Fibroblast of lung (primary cell): ENCODE data around the gene CCR5. TPM values are rescaled to one million over a fixed set of nuclear protein-coding genes. Genes with fewer than 3 reads are reported as not detected.

ENCODE experiments used
- DNase-seq, 2 donors: peaks; one replicate each; pipeline versions ENCODE4 v3.0.0 to v3.0.0-alpha.2; 2010; ENCODE audit warnings: low read depth in 2 of 2
- H2AFZ ChIP-seq: 2 replicates; pipeline ENCODE4 v1.5.1; 2012; ENCODE audit warnings: low read length, control low read depth, inconsistent platforms
- H3K27ac ChIP-seq: 2 replicates; pipeline ENCODE4 v1.5.1; 2011; ENCODE audit warnings: low read length, control low read depth; ENCODE audit not compliant: insufficient read depth
- H3K27me3 ChIP-seq: 2 replicates; pipeline ENCODE4 v1.5.1; 2011; ENCODE audit warnings: mild to moderate bottlenecking, low read length; ENCODE audit not compliant: control insufficient read depth, insufficient read depth
- H3K36me3 ChIP-seq: 2 replicates; pipeline ENCODE4 v1.5.1; 2011; ENCODE audit warnings: low read length; ENCODE audit not compliant: control insufficient read depth, insufficient read depth
- H3K4me1 ChIP-seq: 2 replicates; pipeline ENCODE4 v1.5.1; 2011; ENCODE audit warnings: low read length; ENCODE audit not compliant: control insufficient read depth, insufficient read depth; ENCODE audit errors: extremely low read depth
- H3K4me2 ChIP-seq: 2 replicates; pipeline ENCODE4 v1.5.1; 2011; ENCODE audit warnings: low read length, control low read depth; ENCODE audit not compliant: insufficient read depth; ENCODE audit errors: extremely low read depth
- H3K4me3 ChIP-seq, 4 experiments: fragments of 200-600 bp in 1 of 4; sonication (generic) in 1 of 4; replicated peaks in 1 of 4; 2 replicates each; pipeline ENCODE4 v1.5.1; 2011 to 2016; ENCODE audit warnings: low read length in 4 of 4, low read depth in 3 of 4, mild to moderate bottlenecking in 3 of 4, control low read depth in 2 of 4, inconsistent platforms in 1 of 4, mixed read lengths in 1 of 4; ENCODE audit not compliant: insufficient read depth in 1 of 4; ENCODE audit errors: control extremely low read depth in 1 of 4
- H3K79me2 ChIP-seq: 2 replicates; pipeline ENCODE4 v1.5.1; 2012; ENCODE audit warnings: mild to moderate bottlenecking, low read length, inconsistent platforms; ENCODE audit not compliant: control insufficient read depth, insufficient read depth
- H3K9ac ChIP-seq: 2 replicates; pipeline ENCODE4 v1.5.1; 2011; ENCODE audit warnings: mild to moderate bottlenecking, low read length, control low read depth; ENCODE audit not compliant: insufficient read depth
- H3K9me3 ChIP-seq: 2 replicates; pipeline ENCODE4 v1.5.1; 2012; ENCODE audit warnings: low read depth, low read length; ENCODE audit not compliant: control insufficient read depth, insufficient read depth
- H4K20me1 ChIP-seq: 2 replicates; pipeline ENCODE4 v1.5.1; 2011; ENCODE audit warnings: low read length; ENCODE audit not compliant: control insufficient read depth, insufficient read depth; ENCODE audit errors: extremely low read depth
- CTCF ChIP-seq, 2 donors: IDR thresholded peaks in 1 of 2; conservative IDR thresholded peaks in 1 of 2; 1 replicate in 1 of 2; 2 replicates in 1 of 2; pipeline ENCODE4 v1.5.1; 2011 to 2012; ENCODE audit warnings: low read length in 2 of 2, control low read depth in 1 of 2, inconsistent platforms in 1 of 2, low read depth in 1 of 2, mild to moderate bottlenecking in 1 of 2
- EZH2 ChIP-seq: IDR thresholded peaks from 2 replicates; pipeline ENCODE4 v1.5.1; 2012; ENCODE audit warnings: low read length, control low read depth, mild to moderate bottlenecking; ENCODE audit errors: missing control alignments
- polyA plus RNA-seq, 2 donors: library from polyadenylated mRNA; depleted of rRNA in 1 of 2; stranded (reverse) in 1 of 2; unstranded in 1 of 2; fragments of >200 nt; gene quantifications; 2 replicates each; pipeline ENCODE4 v1.2.1, GENCODE V29; 2011 to 2012; ENCODE audit warnings: missing spikeins in 1 of 2
- total RNA-seq: library from RNA; depleted of rRNA; stranded (reverse); fragments of >200 nt; gene quantifications from 2 replicates; pipeline ENCODE4 v1.2.1, GENCODE V29; 2014

CCR5 gene
- total and polyA plus RNA-seq, 2 donors (not counting 1 experiment from before 2014, with no cell fraction given) = under 0.01 to 0.15 TPM

- TF ChIP-seq EZH2 (no peak), CTCF (conservative IDR thresholded peaks at IDR 0.05 in 1 of 2, IDR thresholded peaks at IDR 0.05 in 1 of 2; ENCODE audit: low read depth in 1 of 2, low read length in 2 of 2) (no peak)
- Histone ChIP-seq H3K9me3 (no peaks in the 10 kb centered on the region), H3K4me3 (no peak overlapping the region), H3K79me2 (no peaks in the 10 kb centered on the region), H3K27me3 (no peaks in the 10 kb centered on the region), H3K9ac (peak overlapping the region; percentile 20), H3K36me3 (no peaks in the 10 kb centered on the region), H3K4me2 (peak overlapping the region; percentile 75), H3K4me1 (peaks cover 21% of the 10 kb centered on the region), H4K20me1 (no peaks in the 10 kb centered on the region), H3K27ac (peak overlapping the region; percentile 40), H2AFZ (peak overlapping the region; percentile 62)
- no peak for DNase-seq
Measured at GRCh38 chr3:46407970-46408369, 37.2 kb downstream of the CCR5 start.

GRCh38 chr3:46408853-46409252 lies 38.1 kb downstream of the CCR5 start:
- Histone ChIP-seq H3K4me1 (peaks cover 21% of the 10 kb centered on the region), H3K36me3 (no peaks in the 10 kb centered on the region), H2AFZ (no peak overlapping the region), H3K4me2 (no peak overlapping the region), H3K9ac (no peak overlapping the region), H3K9me3 (no peaks in the 10 kb centered on the region), H3K4me3 (no peak overlapping the region), H3K79me2 (no peaks in the 10 kb centered on the region), H3K27me3 (no peaks in the 10 kb centered on the region), H3K27ac (no peak overlapping the region), H4K20me1 (no peaks in the 10 kb centered on the region)
- no peak for TF ChIP-seq EZH2
- TF ChIP-seq CTCF (conservative IDR thresholded peaks at IDR 0.05 in 1 of 2, IDR thresholded peaks at IDR 0.05 in 1 of 2; ENCODE audit: low read depth in 1 of 2, low read length in 2 of 2) = no peak
- no peak for DNase-seq

- TF ChIP-seq EZH2 (no peak), CTCF (conservative IDR thresholded peaks at IDR 0.05 in 1 of 2, IDR thresholded peaks at IDR 0.05 in 1 of 2; ENCODE audit: low read depth in 1 of 2, low read length in 2 of 2) (no peak)
- Histone ChIP-seq H3K4me3 (no peak overlapping the region), H3K27me3 (no peaks in the 10 kb centered on the region), H3K79me2 (no peaks in the 10 kb centered on the region), H3K27ac (no peak overlapping the region), H2AFZ (no peak overlapping the region), H3K4me1 (peaks cover 21% of the 10 kb centered on the region), H4K20me1 (no peaks in the 10 kb centered on the region), H3K36me3 (no peaks in the 10 kb centered on the region), H3K9ac (no peak overlapping the region), H3K4me2 (no peak overlapping the region), H3K9me3 (no peaks in the 10 kb centered on the region)
- DNase-seq = no peak
Measured at GRCh38 chr3:46409739-46410489, 39.2 kb downstream of the CCR5 start.
